ENCODE results near the gene WIPF2.

GRCh38 chr17:40197550-40197949, 21.6 kb upstream of the WIPF2 start:
- TF ChIP-seq YY1 (IDR thresholded peaks at IDR 0.05; ENCODE audit: insufficient read depth, insufficient read length): no peak
- no peak for TF ChIP-seq SUZ12 (IDR thresholded peaks at IDR 0.05; ENCODE audit: extremely low read depth, insufficient read depth, insufficient read length)
